Hematopoietic multipotent progenitor cell treated with erythropoietin and hydrocortisone succinate and interleukin-3 and kit ligand, for 6 days (in vitro differentiated cells): Measurements from ENCODE around the gene NOL3.
A peak's percentile ranks its signal among the peaks of the same experiment; 100 is the strongest.

Source experiments
- DNase-seq: peaks from one replicate; pipeline ENCODE4 v3.0.0-alpha.2; 2015

Gene NOL3

DNA sequence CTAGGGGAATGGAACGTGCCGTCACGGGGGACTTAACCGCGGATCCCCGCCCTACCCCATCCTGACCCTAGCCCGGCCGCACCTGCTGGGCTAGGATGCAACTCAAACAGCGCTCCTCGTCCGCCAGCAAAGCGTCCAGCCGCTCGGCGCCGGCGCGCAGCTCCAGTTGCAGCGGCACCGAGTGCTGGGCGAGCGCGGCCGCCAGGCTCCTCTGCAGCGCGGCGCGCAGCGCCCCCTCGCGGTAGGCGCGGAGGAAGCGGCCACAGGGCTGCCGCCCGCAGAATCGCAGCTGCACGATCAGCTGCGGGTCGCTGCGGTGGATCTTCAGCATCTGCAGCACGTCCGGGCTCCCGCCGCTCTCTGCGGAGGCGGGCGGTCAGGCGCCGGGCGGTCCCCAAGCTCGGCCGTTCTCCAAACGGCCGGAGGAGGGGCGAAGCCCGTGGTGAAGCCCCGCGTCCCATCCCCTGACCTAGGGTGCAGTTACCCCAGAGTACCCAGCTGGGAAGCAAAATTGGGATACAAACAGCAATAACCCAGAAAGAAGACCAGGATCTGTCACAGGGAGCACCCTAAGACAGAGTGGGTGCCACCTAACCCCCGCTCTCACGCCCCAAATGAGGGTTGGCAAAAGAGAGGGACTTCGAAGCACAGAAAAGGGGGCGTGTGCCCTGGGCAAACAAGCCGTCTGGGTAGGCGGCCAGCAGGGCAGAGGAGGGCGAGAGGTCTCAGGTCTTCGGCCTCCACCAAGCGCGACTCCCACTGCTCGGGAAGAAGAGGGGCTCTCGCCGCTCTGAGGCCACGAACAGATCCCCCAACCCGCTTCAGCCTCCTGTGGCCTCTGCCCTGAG, 14.8 kb upstream of the NOL3 start:
- DNase-seq: peak; percentile 82

DNA sequence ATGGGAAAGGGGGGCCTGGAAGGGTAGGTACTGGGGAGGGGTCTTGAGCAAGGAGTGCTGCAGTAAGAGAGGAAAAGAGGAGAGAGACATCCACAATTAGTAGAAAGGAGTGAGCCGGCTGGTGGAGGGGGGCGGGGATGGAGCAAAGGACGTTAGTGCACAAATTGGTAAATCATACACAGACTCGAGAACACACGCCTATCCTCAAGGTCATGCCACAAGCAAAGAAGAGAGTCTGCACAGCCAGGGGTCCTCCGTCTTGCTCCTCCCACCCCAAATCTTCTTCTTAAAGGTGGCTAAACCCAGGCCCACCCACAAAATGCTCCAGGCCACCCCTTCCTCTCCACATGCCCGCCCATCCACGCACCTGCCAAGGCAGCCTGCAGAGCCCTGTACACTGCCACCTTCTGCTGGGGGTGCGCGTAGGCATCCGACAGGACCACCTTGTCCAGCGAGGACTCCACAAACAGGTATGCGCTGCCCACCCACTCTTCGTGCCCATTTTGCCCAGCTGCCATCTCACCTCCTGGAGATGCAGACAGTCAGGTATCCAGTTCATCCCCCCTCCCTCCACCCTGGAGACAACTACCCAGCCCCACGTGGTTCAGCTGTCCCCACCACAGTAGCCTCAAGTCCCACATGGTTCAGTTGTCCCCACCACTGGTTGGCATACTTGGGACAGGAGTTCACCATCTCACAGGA, 14.0 kb upstream of the NOL3 start:
- no peak for DNase-seq

DNA sequence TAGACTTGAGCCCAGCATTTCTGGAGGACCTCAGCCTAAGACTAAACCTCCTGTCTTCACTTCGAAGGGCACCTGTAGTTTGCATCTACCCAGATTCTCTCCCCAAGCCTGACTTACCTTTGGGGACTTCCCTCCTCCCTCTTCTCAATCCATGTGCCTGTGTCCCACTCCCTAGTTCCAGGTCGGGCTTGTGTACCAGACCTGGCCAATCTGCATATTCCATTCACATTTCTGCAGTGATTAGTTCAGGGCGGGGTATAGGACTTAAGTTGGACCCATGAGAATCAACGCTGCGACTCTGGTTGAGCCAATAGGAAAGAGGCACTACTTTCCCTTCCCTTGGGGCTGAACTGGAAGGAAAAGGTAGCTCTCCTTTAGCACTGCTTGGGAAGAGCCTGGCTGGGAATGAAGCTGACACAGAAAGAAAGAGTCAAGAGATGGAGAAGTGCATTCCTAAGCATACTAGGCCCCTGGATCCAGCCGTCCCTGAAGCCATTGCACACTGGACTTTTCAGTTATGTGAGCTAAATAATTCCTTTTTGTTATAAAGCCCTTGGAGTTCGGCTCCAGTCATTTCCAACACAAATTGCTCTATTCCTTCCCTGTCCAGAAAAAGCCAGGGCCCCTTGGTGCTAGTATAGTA, 13.1 kb upstream of the NOL3 start:
- DNase-seq: no peak

DNA sequence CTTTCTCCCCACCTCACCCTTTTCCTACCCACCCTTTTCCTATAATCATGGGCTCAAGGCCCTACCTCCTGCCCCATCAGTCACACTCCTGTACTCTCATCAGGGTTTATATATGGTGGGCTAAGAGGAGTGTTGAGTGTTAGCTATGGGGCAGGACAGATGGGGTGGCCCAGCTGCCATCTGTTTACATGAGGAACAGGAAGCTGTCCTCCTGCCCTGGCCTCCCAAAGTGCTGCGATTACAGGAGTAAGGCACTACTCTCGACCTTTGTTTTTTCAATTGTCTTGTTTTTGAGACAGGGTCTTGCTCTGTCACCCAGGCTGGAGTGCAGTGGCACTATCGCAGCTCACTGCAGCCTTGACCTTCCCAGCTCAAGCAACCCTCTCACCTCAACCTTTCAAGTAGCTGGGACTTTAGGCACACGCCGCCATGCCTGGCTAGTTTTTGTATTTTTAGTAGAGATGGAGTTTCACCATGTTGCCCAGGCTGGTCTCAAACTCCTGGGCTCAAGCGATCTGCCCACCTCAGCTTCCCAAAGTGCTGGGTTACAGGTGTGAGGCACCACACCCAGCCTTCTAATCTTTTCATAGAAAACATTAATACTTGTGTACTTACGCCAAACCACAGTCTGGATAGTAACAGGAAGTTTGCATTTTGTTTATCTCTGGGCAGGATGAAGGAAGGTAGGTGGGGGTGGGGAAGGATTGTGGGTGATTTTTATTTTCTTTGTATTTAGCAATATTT, 12.3 kb upstream of the NOL3 start:
- no peak for DNase-seq

DNA sequence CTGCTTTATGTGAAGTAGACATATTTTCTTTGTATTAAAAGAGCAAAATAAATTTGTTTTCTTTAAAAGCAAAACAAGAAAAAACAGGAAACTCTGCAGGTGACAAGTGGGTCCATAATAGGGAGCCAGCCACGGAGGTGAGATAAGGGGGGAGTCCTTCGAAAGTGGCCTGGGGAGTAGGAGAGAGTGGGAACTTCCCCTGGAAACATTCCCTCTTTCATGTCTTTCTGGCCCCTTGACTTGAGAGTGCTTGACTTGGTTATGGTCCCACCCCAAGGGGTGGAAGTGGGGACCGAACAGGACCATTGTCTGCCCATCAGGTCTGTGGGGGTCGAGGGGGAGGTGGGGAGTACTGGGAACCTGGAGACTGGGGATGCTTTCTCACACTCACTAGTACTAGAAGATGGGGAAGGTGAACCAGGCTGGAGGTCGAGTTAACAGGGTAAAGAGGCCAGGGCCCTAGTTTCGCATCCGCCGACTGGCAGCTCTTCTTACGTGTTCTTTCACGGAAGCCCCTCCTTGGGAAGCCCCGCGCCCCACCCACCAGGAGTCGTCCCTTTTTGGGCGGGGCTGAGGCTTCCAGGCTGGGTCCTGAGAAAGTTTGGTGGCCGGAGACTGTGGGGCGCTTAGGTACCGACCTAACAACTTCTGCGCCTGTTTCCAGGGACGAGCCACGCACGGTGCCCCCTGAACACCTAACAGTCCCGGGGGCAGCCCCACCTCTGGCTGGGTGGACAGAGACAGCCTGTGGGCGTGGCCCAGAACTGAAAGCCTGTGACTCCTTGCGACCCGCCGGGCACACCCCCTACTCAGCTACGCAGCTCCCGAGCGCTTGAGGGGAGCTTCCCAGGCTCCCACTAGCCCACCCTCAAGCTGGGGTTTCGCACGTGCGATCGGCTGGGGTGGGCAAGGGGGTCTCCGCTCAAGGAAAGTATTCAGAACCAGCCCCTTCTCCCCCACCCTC, 11.4 kb upstream of the NOL3 start:
- DNase-seq: peak; percentile 68

DNA sequence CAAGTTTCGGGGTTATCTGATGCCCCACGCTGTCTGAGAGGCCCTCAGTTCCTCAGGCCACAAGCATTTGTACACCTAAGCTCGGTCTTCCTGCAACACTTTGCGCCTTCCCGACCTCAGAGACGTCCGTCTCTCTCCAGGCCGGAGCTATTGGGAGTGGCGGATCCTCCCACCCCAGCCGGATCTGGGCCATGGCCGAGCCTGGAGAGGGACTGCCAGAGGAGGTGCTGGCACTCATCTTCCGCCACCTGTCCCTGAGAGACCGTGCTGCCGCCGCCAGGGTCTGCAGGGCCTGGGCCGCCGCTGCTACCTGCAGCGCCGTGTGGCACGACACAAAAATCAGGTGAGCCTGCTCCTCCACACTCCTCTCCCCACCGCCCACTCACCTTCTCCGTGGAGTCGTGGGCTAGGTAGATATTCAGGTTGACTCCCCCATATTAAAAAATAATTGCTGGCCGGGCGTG, 8.7 kb upstream of the NOL3 start:
- DNase-seq: no peak

DNA sequence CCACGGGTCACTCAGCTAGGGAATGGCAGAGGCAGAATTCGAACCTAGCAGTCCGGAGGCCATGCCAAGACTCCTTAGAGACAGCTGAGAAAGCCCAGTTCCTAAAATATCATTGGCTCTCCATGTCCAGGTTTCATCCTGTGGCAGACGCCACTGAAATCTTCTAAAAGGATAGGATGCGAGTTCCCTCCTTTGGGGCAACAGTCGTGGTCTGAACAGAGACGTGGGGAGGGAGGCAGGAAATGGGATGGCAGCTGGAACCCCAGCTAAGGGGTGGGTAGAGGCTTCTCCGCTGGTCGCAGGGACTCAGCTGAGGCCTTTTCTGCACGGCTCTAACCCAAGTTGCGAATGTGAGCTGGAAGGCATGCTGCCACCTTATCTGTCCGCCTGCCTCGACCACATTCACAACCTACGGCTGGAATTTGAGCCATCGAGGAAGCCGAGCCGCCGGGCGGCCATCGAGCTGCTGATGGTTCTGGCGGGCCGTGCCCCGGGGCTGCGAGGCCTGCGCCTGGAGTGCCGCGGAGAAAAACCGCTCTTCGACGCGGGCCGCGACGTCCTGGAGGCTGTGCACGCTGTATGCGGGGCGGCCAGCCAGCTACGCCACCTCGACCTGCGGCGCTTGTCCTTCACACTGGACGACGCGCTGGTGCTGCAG, 7.7 kb upstream of the NOL3 start:
- peak; percentile 61 for DNase-seq

DNA sequence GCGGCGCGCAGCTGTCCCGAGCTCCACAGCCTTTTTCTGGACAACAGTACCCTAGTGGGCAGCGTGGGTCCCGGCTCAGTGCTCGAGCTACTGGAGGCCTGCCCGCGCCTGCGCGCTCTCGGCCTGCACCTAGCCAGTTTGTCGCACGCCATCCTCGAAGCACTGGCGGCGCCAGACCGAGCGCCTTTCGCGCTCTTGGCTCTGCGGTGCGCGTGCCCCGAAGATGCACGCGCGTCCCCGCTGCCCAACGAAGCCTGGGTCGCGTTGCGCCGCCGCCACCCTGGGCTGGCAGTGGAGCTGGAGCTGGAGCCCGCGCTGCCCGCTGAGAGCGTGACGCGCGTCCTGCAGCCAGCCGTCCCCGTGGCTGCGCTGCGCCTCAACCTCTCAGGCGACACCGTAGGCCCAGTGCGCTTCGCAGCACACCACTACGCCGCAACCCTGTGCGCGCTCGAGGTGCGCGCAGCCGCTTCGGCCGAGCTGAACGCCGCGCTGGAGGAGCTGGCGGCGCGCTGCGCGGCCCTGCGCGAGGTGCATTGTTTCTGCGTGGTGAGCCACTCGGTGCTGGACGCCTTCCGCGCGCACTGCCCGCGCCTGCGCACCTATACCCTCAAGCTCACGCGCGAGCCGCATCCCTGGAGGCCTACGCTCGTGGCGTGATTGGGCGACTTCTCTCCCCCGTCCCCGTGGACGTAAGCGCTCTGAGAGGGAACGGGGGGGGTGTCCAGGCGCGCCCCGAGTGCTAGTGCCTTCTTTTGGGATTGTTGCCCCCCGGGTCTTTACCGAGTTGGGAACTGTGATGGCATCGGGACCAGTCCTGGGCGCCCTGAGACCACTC, 7.0 kb upstream of the NOL3 start:
- DNase-seq: peak; percentile 62

DNA sequence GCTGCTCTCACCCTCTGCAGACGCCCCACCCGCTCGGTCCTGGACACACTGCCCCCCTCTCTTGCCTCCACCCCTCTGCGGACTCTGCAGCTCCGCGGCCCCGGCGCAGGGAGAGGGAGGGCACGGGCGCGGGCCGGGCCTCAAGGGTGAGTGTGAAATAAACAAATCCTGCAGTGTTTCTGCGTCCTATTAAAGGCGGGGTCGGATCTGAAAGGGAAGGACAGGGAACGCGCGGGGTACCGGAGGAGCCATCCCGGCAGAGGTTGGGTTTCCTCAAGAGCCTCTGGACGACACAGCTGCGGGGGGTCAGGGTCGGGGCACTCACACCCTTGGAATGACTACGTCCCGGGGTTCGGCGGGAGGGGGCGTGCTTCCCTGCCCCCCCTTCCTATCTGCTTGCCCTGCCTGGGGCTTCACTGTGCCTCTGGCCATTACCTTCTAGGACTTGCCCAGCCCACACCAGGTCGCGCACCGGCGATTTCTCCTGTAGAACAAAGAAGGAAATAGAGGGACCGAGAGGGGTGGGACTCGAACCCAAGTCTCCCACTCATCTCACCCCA, 6.3 kb upstream of the NOL3 start:
- no peak for DNase-seq

DNA sequence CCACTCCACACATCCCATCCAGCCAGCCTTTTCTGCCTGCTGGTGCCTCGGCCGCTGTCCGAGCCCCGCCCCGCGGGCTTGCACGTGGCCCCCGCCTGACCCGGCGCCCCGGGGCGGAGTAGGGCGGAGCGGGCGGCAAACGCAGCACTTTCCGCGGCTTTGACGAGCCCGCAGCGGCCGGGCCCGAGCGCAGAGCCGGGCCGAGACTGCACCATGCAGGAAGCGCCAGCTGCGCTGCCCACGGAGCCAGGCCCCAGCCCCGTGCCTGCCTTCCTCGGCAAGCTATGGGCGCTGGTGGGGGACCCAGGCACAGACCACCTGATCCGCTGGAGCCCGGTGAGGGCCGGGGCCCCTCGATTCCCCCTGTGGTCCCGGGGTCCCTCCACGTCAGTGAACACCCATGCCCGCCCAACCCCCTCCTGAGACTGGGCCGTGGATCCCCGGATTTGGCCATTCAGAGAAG, 5.7 kb upstream of the NOL3 start, which contains the start of gene HSF4:
Gene HSF4 (plus strand): TSS at position 147 of the 463 bp plus-strand sequence. CDS start 67 bp downstream, at position 214.
- peak; percentile 44 for DNase-seq

DNA sequence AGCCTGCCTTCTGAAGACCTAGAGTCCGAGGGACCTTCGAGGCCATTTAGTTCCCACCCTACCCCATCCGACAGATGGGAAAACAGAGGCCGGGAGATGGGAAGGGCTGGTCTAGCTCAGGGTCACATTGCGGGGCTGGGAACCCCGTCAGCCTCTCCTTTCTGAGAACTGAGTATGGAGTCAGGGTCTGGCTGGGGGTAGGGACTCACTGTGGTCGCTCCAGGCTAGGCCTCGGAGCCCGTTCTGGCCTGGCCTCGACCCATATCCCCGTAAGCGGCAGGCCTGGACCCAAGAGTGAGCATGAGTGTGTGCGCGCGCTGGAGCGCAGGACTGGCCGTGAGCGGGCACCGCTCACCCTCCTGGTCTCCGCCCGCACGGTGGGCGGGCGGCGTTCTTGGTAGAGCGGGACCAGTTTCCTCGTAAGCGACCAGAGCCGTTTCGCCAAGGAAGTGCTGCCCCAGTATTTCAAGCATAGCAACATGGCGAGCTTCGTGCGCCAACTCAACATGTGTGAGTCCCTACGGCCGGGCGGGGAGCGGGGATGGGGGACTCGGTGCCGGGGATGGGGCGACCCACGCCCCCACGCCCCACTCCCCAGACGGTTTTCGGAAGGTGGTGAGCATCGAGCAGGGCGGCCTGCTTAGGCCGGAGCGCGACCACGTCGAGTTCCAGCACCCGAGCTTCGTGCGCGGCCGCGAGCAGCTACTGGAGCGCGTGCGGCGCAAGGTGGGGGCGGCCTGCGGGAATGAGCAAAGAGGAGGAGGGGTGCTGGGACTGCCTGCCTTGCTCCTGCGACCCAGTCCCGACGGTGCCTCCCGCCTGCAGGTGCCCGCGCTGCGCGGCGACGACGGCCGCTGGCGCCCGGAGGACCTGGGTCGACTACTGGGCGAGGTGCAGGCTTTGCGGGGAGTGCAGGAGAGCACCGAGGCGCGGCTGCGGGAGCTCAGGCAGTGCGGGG, 4.9 kb upstream of the NOL3 start:
- peak; percentile 41 for DNase-seq

DNA sequence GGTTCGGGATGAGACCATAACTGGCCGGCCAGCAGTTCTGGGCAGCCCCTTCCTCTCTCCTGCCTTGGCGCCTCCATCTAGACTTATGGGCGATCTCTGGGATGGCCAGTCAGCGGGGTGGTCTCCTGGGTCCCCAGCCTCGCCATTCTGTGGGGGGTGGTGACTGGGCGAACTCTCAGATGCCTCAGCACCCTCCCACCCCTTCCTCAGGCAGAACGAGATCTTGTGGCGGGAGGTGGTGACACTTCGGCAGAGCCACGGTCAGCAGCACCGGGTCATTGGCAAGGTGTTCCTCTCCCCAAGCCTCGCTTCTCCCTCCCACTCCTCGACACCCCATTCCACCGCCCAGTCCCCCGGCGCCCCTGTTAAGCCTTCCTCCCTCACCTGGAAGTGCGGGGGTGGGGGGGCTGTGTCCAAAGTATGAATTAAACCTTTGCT, 4.2 kb upstream of the NOL3 start:
- DNase-seq: no peak

DNA sequence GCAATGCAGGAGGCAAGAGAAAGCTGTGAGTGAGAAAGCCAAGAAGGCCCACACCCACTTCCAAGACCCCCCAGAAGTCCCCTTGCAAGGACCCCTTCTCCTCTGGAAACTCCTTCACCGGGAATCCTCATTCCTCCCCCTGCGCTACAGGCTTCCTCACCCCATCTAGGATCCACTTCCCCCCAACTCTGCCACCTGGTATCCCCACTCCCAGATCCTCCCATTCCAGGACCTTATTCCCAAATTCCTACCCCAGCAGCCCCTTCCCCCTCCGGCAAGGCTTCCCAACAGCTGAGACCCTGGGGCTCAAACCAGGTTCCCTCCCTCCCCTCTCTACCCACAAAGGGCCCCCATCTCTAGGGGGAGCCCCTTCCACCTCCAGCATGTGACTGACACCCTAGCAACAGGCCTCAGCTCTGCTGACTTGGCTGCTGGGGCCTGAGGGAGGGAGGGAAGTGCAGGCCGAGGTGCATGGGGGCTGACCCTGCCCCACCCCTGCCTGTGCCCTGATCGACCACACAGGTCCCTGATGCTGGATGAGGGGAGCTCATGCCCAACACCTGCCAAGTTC, 3.7 kb upstream of the NOL3 start:
- DNase-seq: no peak

DNA sequence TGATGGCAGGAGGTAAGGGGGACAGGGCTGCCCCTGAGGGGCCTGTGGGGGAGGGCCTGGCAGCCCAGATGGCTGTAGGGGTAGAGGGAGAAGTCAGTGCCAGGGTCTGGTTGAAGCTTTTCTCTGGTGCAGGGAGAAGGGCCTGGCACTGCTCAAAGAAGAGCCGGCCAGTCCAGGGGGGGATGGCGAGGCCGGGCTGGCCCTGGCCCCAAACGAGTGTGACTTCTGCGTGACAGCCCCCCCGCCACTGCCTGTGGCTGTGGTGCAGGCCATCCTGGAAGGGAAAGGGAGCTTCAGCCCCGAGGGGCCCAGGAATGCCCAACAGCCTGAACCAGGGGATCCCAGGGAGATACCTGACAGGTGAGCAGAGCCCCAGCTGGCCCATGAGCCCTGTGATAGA, 2.8 kb upstream of the NOL3 start:
- no peak for DNase-seq

DNA sequence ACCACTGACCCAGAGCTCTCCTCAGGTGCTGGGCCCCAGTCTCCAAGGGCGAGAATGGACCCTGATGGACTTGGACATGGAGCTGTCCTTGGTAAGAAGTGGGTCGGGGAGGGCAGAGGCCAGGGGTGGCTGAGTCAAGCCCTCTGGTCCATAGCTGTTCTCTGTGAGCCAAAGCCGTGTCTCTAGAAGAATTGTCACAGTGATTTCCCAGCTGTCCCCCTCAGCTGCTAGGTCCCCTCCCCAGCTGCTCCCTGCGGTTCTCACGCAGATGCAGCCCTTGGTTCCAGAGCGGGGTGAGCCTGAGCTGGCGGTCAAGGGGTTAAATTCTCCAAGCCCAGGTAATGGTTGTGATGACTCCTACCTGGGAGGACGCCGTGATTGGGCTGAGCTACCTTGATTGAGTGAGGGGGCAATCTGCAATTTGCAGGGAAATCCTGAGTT, 1.3 kb upstream of the NOL3 start:
- no peak for DNase-seq

DNA sequence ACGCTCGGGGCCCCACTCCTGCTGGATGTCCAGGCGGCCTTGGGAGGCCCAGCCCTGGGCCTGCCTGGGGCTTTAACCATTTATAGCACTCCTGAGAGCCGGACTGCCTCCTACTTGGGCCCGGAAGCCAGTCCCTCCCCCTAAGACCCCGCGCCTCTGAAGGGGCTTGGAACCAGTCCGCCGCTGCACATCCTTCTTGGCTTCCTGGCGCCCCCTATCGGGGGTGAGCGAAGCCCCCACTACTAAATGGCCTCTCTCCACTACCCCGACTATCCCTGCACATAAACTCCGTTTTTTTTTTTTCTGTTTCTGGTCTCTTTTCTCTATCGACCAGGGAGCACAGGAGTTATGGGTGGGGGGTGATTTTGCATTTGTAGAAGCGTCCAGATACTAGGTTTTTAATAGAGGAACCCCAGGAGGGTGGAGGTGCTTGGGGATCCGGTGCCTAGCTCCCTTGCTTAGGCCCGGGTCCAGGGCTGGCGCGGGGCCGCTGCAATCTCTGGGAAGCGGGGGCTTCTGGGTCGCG, 633 bp upstream of the NOL3 start:
- peak; percentile 60 for DNase-seq

DNA sequence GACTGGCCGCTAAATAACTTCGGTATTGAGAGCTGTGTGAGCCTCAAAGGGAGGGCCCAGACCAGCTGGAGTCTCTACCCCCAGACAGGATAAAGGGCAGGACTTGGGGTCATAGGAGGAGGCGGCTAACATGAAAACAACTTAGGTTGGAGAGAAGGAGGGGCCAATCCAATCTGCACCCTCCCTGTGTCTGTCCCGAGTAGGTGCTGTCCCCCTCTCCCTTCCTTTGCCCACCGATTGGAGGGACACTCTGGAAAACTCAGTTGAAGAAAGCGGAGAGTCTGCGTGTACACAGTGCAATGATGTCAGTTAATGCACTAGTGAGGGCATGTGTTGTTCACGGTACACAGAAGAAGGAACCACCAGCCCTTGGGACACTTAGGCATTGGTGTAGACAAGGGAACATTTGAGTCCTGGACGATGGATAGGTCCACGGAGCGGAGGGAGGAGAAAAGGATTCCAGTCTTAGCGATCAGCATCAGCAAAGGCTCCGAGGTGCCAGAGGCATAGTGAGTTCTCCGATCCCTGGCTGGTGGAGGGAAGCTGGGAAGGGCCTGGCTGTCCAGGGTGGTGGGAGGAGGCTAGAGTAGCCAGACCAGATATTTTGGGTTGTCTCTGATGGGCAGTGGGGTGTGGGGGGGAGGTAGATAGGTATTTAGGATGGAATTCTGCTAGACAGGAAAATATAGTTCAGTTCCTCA, 761 bp downstream of the NOL3 start:
- DNase-seq: peak; percentile 37
